HEK293 (cell line): ENCODE measurements around the gene GNB5.

Source experiments
- CTCF ChIP-seq: fragments of 450-650 bp; formaldehyde crosslinking; IDR thresholded peaks from 2 replicates; pipeline ENCODE4 v1.5.1; 2016; ENCODE audit warnings: missing biosample characterization, missing genetic modification characterization
- ZBTB26 ChIP-seq: fragments of 450-650 bp; formaldehyde crosslinking; optimal IDR thresholded peaks from 2 replicates; pipeline ENCODE3; 2016; ENCODE audit warnings: missing biosample characterization, mild to moderate bottlenecking, missing genetic modification characterization
- ZNF133 ChIP-seq: fragments of 450-650 bp; formaldehyde crosslinking; IDR thresholded peaks from 2 replicates; pipeline ENCODE4 v1.5.1; 2016; ENCODE audit warnings: missing biosample characterization, missing genetic modification characterization

- TF ChIP-seq ZBTB26 (tag by site-specific recombination) (no peak), ZNF133 (no peak), CTCF (tag by site-specific recombination) (no peak)
These were observed 43.7 kb upstream of the GNB5 start for GRCh38 chr15:52234596-52235541.
